IgD-negative memory B cell (primary cell): ENCODE measurements around the gene DLG2. TPM values are rescaled to one million over a fixed set of nuclear protein-coding genes. Genes with fewer than 3 reads are reported as not detected.
A peak's percentile ranks its signal among the peaks of the same experiment; 100 is the strongest.
"Not testable (repeated sequence)": the region's sequence is repeated elsewhere in the genome, so short reads cannot be mapped to it uniquely, and the experiment has no call there.

Experiments
- H3K27ac Mint-ChIP-seq, 3 donors: one replicate each; pipeline ENCODE4 v1.8.0; 2020 to 2022; ENCODE audit warnings: mild to moderate bottlenecking in 3 of 3, mixed read lengths in 3 of 3, moderate library complexity in 1 of 3
- H3K27me3 Mint-ChIP-seq: one replicate; pipeline ENCODE4 v1.8.0; 2021; ENCODE audit warnings: mixed read lengths
- H3K36me3 Mint-ChIP-seq: one replicate; pipeline ENCODE4 v1.8.0; 2020; ENCODE audit warnings: mild to moderate bottlenecking, mixed read lengths
- H3K4me1 Mint-ChIP-seq, 3 donors: one replicate each; pipeline ENCODE4 v1.8.0; 2020 to 2022; ENCODE audit warnings: mixed read lengths in 3 of 3, mild to moderate bottlenecking in 1 of 3
- H3K4me3 Mint-ChIP-seq, 4 donors: one replicate each; pipeline ENCODE4 v1.8.0; 2020 to 2022; ENCODE audit warnings: mild to moderate bottlenecking in 4 of 4, mixed read lengths in 4 of 4, moderate library complexity in 3 of 4
- H3K9me3 Mint-ChIP-seq, 3 donors: one replicate each; pipeline ENCODE4 v1.8.0; 2020 to 2021; ENCODE audit warnings: mixed read lengths in 3 of 3, mild to moderate bottlenecking in 1 of 3
- polyA plus RNA-seq: library from polyadenylated mRNA; unstranded; fragments of 300-500 nt; fragmentation: Illumina TruSeq; gene quantifications from one replicate; pipeline ENCODE4 v1.2.3, GENCODE V29; 2021

Gene DLG2
- polyA plus RNA-seq, 1 donor from 2014 or later: 2.0 TPM

DNA sequence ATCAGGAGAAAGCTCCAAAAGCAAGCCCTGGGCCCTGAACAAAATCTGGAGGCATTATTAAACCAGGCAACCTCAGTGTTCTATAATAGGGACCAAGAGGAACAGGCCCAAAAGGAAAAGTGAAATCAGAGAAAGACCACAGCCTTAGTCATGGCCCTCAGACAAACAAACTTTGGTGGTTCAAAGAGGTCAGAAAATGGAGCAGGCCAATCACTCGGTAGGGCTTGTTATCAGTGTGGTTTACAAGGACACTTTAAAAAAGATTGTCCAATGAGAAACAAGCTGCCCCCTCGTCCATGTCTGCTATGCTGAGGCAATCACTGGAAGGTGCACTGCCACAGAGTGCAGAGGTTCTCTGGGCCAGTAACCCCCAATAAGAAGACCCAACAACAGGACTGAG, 17.9 kb downstream of the DLG2 start:
- H3K4me3 Mint-ChIP-seq, H3K27me3 Mint-ChIP-seq, H3K27ac Mint-ChIP-seq, H3K4me1 Mint-ChIP-seq, H3K9me3 Mint-ChIP-seq: not testable (repeated sequence)
- H3K36me3 Mint-ChIP-seq: peaks cover 10% of the 10 kb centered on the region

DNA sequence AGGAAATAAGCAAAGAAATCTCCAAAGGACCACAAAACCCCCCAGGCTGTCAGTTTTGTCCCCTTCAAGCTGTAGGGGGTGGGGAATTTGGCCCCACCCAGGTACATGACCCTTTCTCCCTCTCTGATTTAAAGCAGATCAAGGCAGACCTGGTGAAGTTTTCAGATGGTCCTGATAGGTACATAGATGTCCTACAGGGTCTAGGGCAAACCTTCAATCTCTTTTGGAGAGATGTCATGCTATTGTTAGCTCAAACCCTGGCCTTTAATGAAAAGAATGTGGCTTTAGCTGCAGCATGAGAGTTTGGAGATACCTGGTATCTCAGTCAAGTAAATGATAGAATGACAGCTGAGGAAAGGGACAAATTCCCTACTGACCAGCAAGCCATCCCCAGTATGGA, 18.5 kb downstream of the DLG2 start:
- H3K4me3 Mint-ChIP-seq: peak overlapping the region in 1 of 4 donors; percentile 29
- H3K27ac Mint-ChIP-seq, H3K36me3 Mint-ChIP-seq, H3K27me3 Mint-ChIP-seq, H3K9me3 Mint-ChIP-seq, H3K4me1 Mint-ChIP-seq: not testable (repeated sequence)

DNA sequence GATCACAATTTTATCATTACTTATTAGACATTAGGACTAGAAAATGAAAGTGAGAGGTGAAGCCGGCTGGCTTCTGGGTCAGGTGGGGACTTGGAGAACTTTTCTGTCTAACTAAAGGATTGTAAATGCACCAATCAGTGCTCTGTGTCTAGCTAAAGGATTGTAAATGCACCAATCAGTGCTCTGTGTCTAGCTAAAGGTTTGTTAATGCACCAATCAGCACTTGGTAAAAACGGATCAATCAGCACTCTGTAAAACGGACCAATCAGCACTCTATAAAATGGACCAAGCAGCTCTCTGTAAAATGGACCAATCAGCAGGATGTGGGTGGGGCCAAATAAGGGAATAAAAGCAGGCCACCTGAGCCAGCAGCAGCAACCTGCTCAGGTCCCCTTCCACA, 20.9 kb downstream of the DLG2 start:
- H3K27ac Mint-ChIP-seq, H3K9me3 Mint-ChIP-seq, H3K36me3 Mint-ChIP-seq, H3K4me3 Mint-ChIP-seq, H3K27me3 Mint-ChIP-seq, H3K4me1 Mint-ChIP-seq: not testable (repeated sequence)

DNA sequence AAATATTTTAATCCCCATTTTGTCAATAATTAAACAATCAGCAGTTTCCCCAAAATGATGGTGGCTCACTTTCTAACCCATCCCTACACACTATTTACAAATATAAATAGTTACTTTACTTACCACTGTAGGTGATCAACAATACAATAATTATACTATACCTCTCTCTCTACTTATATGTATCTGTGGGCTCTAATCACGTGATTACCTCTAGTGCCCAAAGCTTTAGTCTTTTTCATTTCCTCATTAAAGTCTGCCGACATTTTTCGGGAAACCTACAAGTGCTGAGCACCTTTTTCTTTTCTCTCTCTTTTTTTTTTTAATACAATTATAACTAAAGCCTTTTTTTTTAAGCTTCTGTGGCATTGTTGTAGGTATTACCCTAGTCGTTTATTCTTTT, 23.9 kb downstream of the DLG2 start:
- H3K27ac Mint-ChIP-seq: no peak overlapping the region
- no peak overlapping the region for H3K4me3 Mint-ChIP-seq
- peaks cover 7% of the 10 kb centered on the region for H3K36me3 Mint-ChIP-seq
- H3K27me3 Mint-ChIP-seq: peaks cover under 1% of the 10 kb centered on the region
- H3K9me3 Mint-ChIP-seq: peaks cover 0 to 5% (median 0%) of the 10 kb centered on the region in 3 donors
- no peaks in the 10 kb centered on the region for H3K4me1 Mint-ChIP-seq

DNA sequence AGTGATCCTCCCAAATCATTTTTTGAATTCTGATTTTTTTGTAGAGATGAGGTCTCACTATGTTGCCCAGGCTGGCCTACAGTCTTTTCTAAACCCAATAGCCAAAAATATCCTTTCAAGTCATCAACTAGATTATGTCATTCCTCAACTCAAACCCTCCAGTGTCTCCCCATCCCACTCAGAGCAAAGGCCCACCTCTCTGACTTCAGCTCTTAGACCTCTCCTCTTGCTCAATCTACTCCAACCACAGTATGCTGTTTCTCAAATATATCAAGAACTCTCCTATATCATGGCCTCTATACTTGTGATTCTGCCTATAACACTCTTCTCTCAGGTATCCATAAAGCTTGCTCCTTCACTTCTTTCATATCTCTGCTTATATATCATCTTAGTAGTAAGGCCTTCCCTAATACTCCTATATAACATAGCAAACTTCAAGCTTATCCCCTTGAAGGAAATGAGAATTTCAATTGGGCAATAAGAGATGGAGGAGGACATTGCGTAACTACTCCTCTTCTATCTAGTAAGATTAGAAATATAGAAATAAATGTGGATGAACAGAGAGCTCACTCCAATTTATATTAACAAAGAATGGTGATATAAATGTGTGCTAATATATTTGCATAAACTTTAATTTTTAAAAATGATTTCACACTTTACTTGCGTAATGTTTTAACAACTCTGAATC, 24.5 kb downstream of the DLG2 start:
- Mint-ChIP-seq H3K4me3 (no peak overlapping the region), H3K4me1 (no peaks in the 10 kb centered on the region), H3K36me3 (peaks cover 7% of the 10 kb centered on the region), H3K27me3 (no peaks in the 10 kb centered on the region), H3K27ac (peak overlapping the region in 1 of 3 donors; percentile 11), H3K9me3 (peaks cover 0 to 5% (median 0%) of the 10 kb centered on the region in 3 donors)

DNA sequence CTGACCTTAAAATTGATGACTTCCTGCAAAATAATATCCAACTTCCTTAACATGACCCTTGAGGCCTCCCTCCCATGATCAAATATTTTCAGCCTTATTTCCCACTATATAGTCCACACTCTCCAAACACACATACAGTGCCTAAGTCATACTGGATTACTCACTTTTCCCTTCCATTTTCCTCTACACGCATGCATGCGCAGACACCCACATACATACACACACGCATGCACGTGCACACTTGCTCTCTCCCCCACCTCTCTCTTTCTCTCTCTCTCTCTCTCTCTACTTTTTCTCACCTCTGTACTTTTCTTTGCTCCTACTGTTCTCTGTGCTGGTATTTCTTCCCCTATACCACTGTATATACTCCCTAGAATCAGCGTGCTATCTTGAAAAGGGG, 28.1 kb downstream of the DLG2 start:
- Mint-ChIP-seq H3K4me1 (no peaks in the 10 kb centered on the region), H3K9me3 (no peaks in the 10 kb centered on the region), H3K27ac (no peak overlapping the region), H3K27me3 (no peaks in the 10 kb centered on the region), H3K4me3 (no peak overlapping the region), H3K36me3 (no peaks in the 10 kb centered on the region)

DNA sequence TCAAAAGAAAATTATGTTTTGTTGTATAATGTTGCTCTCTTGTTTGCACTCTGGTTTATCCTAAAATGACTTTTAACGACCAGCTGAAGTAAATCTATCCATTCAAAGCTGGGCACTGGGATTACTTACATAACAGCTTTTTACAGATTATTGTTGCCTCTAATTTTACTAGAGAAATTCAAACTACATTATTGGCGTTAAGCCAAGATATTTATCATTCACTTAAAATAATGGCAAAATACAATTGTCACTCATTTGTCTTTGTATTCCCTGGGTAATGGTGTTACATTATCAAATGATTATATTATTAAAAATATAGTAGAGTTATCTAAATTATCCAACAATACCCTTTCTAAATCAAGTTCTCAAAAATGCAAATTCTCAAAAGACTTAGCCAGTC, 30.3 kb downstream of the DLG2 start:
- Mint-ChIP-seq H3K4me3 (no peak overlapping the region), H3K27me3 (no peaks in the 10 kb centered on the region), H3K9me3 (no peaks in the 10 kb centered on the region), H3K27ac (no peak overlapping the region), H3K4me1 (no peaks in the 10 kb centered on the region), H3K36me3 (no peaks in the 10 kb centered on the region)

DNA sequence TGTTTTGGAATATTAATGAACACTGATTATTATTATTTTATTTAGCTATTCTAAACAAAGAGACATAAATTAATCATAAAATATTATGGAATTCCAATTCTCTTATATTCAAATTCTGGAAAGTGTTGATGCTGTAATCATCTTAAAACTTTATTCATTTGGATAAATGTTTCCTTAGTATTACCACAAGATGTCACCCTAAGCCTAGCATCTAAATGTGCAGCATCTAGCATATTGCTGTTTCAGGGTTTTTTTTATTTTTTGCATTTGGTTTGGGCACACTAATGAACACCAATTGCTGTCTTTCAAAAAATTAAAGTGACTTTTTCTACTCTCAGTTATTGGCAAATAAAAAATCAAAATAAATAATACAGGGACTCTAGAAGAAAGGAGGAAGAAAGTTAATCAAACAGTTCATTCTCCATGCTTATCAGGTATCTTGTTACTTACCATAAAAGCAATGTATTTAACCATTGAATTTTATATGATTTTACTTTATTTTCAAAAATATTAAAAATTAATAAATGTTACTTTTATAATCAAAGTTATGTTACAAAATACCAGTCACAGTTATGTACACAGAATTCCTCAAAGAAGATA, 31.8 kb downstream of the DLG2 start:
- no peaks in the 10 kb centered on the region for H3K4me1 Mint-ChIP-seq
- H3K27ac Mint-ChIP-seq: no peak overlapping the region
- H3K9me3 Mint-ChIP-seq: no peaks in the 10 kb centered on the region
- H3K36me3 Mint-ChIP-seq: no peaks in the 10 kb centered on the region
- no peak overlapping the region for H3K4me3 Mint-ChIP-seq
- no peaks in the 10 kb centered on the region for H3K27me3 Mint-ChIP-seq

DNA sequence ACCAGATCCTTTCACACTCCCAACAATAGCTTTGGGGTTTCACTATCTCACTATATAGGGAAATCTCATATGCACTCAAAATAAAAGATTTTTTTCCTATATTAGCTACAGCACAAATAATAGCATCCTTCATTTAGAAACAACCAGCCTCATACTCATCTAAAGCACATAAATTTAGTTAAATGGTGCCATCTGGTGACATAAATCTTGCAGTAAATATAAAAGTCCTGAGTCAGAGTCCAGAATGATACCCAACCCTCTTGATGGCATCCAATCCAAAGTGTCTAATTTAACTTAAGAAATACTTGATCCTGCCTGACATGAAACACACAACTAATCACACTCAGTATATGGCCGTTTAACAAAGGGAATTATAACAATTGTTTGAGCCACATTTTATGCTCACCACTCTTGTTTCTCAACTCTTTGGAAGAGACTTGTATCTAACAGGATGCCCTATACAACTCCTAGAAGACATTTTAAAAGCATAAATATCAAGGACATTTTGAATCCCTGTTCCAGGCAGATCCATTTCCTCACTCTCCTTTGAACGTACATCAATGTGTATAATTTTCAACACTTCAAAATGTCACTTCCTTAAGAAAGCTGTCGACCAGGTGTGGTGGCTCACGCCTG, 36.2 kb downstream of the DLG2 start:
- H3K4me3 Mint-ChIP-seq: no peak overlapping the region
- H3K4me1 Mint-ChIP-seq: peaks cover 0 to 2% (median 0%) of the 10 kb centered on the region in 3 donors
- no peaks in the 10 kb centered on the region for H3K27me3 Mint-ChIP-seq
- H3K9me3 Mint-ChIP-seq: peaks cover 2 to 17% (median 3%) of the 10 kb centered on the region in 3 donors
- no peak overlapping the region for H3K27ac Mint-ChIP-seq
- H3K36me3 Mint-ChIP-seq: no peaks in the 10 kb centered on the region

DNA sequence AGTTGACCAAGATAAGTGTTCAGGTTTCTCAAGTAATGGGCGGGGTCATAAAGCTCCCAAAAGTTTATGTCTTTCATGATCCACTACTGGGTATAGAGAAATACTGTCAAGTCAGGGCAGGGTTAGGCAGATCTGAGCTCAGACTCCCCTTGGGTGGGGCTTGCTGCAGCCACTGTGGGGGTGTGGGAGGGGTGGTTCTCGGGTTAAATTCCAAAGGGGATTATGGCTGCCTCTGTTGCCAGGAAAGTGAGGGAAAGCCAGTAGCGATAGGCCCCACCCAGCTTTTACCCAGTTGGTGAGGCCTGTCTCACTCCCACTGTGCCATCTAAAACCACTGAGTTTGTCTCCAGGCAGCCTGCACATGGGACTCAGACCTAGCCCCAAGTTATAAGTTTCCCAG, 37.8 kb downstream of the DLG2 start:
- H3K27ac Mint-ChIP-seq: no peak overlapping the region

DNA sequence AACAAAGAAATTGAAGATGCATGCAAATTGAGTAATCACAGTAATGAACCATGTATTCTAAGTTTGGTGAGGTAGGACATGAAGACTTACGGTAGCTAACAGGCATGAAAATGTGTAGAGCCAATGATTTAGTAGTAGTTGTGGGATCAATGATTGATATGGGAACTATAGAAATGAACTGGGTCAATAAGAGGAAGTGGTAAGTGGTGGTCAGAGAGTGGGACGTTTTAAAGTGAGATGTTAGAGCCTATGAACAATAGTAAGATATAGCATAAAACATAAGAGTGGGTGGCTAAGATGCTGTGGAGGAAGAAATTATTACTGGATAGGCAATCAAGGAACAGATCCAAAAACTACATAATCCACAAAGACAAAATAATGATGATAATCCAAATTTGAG, 45.0 kb downstream of the DLG2 start:
- Mint-ChIP-seq H3K27ac (no peak overlapping the region), H3K27me3 (no peaks in the 10 kb centered on the region), H3K4me3 (no peak overlapping the region), H3K9me3 (peaks cover 0 to 6% (median 3%) of the 10 kb centered on the region in 3 donors), H3K4me1 (peaks cover 0 to 6% (median 0%) of the 10 kb centered on the region in 3 donors), H3K36me3 (no peaks in the 10 kb centered on the region)

More for the DNA sequence above, 37.8 kb downstream of the DLG2 start:
- Mint-ChIP-seq H3K36me3 (no peaks in the 10 kb centered on the region), H3K27me3 (no peaks in the 10 kb centered on the region), H3K4me3 (no peak overlapping the region), H3K9me3 (peaks cover 2 to 17% (median 3%) of the 10 kb centered on the region in 3 donors), H3K4me1 (peaks cover 0 to 3% (median 0%) of the 10 kb centered on the region in 3 donors)

DNA sequence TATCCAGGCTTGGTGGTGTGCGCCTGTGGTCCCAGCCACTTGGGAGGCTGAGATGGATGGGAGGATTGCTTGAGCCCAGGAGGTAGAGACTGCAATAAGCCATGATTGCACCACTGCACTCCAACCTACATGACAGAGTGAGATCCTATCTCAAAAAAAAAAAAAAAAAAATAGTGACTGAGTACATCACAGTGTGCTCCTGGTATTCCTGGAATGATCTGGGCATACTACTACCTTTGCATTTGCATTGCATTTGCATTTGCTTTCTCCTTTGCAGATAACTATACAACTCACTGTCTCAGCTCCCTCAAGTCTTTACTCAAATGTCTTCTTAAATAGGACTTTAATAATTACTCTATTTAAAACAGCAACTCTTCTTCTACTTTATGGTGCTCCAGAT, 51.8 kb downstream of the DLG2 start:
- Mint-ChIP-seq H3K4me3 (no peak overlapping the region), H3K4me1 (peaks cover 0 to 3% (median 0%) of the 10 kb centered on the region in 3 donors), H3K36me3 (no peaks in the 10 kb centered on the region), H3K9me3 (peaks cover 1 to 8% (median 3%) of the 10 kb centered on the region in 3 donors), H3K27ac (no peak overlapping the region), H3K27me3 (no peaks in the 10 kb centered on the region)

DNA sequence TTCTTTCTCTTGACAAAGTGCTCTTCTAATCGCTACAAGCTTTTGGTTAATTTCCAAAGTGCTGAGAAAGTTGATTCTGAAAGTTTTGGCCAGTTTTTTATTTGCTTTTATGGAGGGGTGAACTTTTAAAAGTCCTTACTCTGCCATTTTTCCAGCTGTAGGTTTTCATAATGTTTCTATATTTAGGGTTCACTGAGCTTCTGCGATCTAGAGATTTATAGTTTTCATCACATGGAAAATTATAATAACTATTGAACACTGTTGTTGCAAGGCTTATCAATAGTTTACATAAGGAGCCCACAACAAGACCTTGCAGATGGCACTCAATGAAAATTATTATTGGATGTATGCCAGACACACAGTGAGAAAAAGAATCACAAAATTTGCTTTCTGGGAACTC, 55.1 kb downstream of the DLG2 start:
- peaks cover 0 to 11% (median 3%) of the 10 kb centered on the region in 3 donors for H3K4me1 Mint-ChIP-seq
- H3K27ac Mint-ChIP-seq: no peak overlapping the region
- peak overlapping the region in 1 of 4 donors; percentile 45 for H3K4me3 Mint-ChIP-seq
- no peaks in the 10 kb centered on the region for H3K36me3 Mint-ChIP-seq
- peaks cover 0 to 3% (median 3%) of the 10 kb centered on the region in 3 donors for H3K9me3 Mint-ChIP-seq
- no peaks in the 10 kb centered on the region for H3K27me3 Mint-ChIP-seq

DNA sequence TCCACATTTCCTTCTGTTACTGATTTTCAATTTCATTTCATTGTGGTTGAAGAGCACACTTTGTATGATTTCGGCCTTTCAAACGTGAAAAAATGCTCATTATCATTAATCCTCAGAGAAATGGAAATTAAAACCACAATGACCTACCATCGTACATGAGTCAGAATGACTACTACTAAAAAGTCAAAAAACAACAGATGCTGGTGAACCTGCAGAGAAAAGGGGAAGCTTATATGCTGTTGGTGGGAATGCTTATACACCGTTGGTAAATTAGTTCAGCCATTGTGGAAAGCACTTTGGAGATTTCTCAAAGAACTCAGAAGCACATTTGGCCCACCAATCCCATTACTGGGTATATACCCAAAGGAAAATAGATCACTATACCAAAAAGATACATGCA, 57.6 kb downstream of the DLG2 start:
- no peaks in the 10 kb centered on the region for H3K36me3 Mint-ChIP-seq
- peaks cover 0 to 11% (median 3%) of the 10 kb centered on the region in 3 donors for H3K4me1 Mint-ChIP-seq
- no peak overlapping the region for H3K4me3 Mint-ChIP-seq
- peaks cover 0 to 3% (median 0%) of the 10 kb centered on the region in 3 donors for H3K9me3 Mint-ChIP-seq
- H3K27me3 Mint-ChIP-seq: no peaks in the 10 kb centered on the region
- no peak overlapping the region for H3K27ac Mint-ChIP-seq

DNA sequence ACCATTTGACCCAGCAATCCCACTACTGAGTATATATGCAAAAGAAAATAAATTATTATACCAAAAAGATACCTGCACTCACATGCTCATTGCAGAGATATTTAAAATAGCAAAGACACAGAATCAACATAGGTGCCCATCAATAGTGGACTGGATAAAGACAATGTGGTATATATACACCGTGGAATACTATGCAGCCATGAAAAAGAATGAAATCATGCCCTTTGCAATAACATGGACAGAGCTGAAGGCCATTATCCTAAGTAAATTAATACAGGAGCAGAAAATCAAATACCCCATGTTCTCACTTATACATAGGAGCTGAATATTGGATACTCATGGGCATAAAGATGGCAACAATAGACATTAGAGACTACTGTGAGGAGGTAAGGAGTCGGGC, 68.7 kb downstream of the DLG2 start:
- Mint-ChIP-seq H3K4me3 (no peak overlapping the region), H3K27me3 (no peaks in the 10 kb centered on the region), H3K4me1 (no peaks in the 10 kb centered on the region), H3K36me3 (no peaks in the 10 kb centered on the region), H3K9me3 (no peaks in the 10 kb centered on the region), H3K27ac (no peak overlapping the region)

DNA sequence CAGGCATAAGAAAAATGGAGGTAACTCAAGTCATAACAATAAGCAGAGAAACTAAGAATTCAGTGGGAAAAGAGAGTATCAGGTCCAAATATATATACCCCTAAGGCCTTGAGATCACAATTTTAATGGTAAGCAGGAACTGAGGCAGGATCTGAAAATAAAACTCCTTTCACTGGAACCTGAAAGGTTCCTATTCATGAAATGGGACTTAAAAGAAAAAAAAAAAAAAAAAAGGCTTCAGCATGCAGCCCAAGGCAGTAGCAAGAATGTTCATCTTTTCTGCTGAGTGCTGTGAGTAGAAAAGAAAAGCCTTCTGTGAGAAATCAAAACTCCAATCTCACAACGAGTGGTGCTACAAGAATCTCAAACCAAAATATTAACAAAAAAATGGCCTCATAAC, 75.3 kb downstream of the DLG2 start:
- H3K27ac Mint-ChIP-seq: no peak overlapping the region
- H3K9me3 Mint-ChIP-seq: peaks cover 0 to 3% (median 3%) of the 10 kb centered on the region in 3 donors
- no peaks in the 10 kb centered on the region for H3K27me3 Mint-ChIP-seq
- no peak overlapping the region for H3K4me3 Mint-ChIP-seq
- H3K4me1 Mint-ChIP-seq: no peaks in the 10 kb centered on the region
- peaks cover 3% of the 10 kb centered on the region for H3K36me3 Mint-ChIP-seq
